Measurements from ENCODE around the gene KCNIP4. TPM values are rescaled to one million over a fixed set of nuclear protein-coding genes. Genes with fewer than 3 reads are reported as not detected.
"Not testable (repeated sequence)": the region's sequence is repeated elsewhere in the genome, so short reads cannot be mapped to it uniquely, and the experiment has no call there.

Gene KCNIP4
- total RNA-seq, 2 experiments from 2014 or later, result not detected

DNA sequence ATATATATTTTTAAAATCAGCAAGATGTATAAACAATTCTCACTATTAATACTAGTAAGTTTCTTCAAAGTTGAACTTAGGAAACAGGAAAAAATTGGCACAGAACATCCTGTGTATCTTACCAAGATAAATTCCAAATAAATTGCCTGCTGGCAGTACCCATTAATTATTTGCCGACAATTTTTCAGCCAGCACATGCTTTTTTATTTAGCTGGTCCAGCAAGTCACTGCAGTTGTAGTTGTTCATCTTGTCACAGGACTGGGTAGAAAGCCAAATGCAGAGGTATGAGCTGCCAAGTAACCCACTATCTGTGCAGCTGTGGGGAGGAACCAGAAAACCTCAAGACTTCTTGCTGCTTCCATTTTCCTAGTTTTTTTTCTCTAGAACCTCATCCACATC, 1134.9 kb downstream of the KCNIP4 start:
- Mint-ChIP-seq H3K4me3 (no peak overlapping the region), H3K36me3 (no peaks in the 10 kb centered on the region), H3K27me3 (no peaks in the 10 kb centered on the region), H3K27ac (no peak overlapping the region), H3K4me1 (ENCODE audit: low read depth) (no peaks in the 10 kb centered on the region), H3K9me3 (no peaks in the 10 kb centered on the region)
- CTCF ChIA-PET, result no interaction called here
- no peak for DNase-seq
- intact Hi-C loops (cut with micrococcal nuclease), result no loop called here
- POLR2A ChIA-PET, result no interaction called here

DNA sequence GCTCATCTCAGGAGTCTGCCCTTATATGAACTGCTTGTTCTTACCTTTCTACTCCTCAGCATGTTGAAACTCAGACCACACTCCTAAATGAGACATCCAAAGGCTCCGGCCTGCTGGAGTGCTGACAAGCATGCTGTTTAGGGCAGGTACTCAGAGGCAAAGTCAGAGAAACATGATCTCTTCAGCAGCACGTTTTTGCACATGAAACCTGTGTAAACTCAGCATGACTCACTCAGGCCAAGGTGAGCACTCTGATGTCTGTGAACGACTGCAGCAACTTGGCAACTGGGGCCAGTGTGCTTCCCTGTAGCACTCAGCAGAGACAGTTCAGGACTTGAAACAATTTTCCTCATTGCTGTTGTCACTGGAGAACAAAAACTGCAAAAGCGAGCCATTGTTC, 1138.8 kb downstream of the KCNIP4 start:
- intact Hi-C loops (cut with micrococcal nuclease), result no loop called here
- POLR2A ChIA-PET, result no interaction called here
- CTCF ChIA-PET, result no interaction called here
- H3K4me1 Mint-ChIP-seq (ENCODE audit: low read depth), result no peaks in the 10 kb centered on the region
- DNase-seq, result no peak
- H3K36me3 Mint-ChIP-seq, result no peaks in the 10 kb centered on the region
- no peaks in the 10 kb centered on the region for H3K27me3 Mint-ChIP-seq
- no peaks in the 10 kb centered on the region for H3K9me3 Mint-ChIP-seq
- H3K4me3 Mint-ChIP-seq, result no peak overlapping the region
- H3K27ac Mint-ChIP-seq, result no peak overlapping the region

DNA sequence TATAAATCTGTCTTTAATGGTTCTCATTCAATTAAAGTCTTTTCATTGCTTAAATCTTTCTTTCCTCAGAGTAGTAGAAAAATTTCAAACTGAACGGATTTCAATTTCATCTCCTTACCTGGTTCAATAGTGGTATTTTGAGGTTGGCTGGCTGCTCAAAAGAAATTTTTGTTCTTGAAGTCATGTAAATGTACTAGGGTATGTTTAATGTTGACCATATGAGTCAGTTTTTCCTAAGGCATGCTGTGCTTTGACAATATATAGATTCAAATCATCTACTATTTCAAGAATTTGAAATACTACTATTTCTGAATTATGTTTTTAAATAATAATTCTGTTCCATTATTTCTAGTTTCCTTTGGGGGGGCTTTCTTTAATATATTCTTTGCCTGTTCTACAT, 1142.9 kb downstream of the KCNIP4 start:
- CTCF ChIA-PET, result no interaction called here
- POLR2A ChIA-PET, result no interaction called here
- intact Hi-C loops (cut with micrococcal nuclease), result no loop called here

GRCh38 chr4:20787940-20788665, 1160.5 kb downstream of the KCNIP4 start:
- H3K36me3 Mint-ChIP-seq, result no peaks in the 10 kb centered on the region
- H3K4me1 Mint-ChIP-seq (ENCODE audit: low read depth), result no peaks in the 10 kb centered on the region
- DNase-seq, result no peak
- H3K9me3 Mint-ChIP-seq, result peaks cover 4% of the 10 kb centered on the region
- H3K4me3 Mint-ChIP-seq, result no peak overlapping the region
- CTCF ChIA-PET, result no interaction called here
- POLR2A ChIA-PET, result no interaction called here
- no peaks in the 10 kb centered on the region for H3K27me3 Mint-ChIP-seq
- intact Hi-C loops (cut with micrococcal nuclease), result no loop called here
- no peak overlapping the region for H3K27ac Mint-ChIP-seq

More for the DNA sequence above, 1142.9 kb downstream of the KCNIP4 start:
- Mint-ChIP-seq H3K4me3 (no peak overlapping the region), H3K27me3 (no peaks in the 10 kb centered on the region), H3K36me3 (no peaks in the 10 kb centered on the region), H3K27ac (no peak overlapping the region), H3K4me1 (ENCODE audit: low read depth) (no peaks in the 10 kb centered on the region), H3K9me3 (peaks cover 4% of the 10 kb centered on the region)
- DNase-seq, result no peak

- DNase-seq; H3K27ac Mint-ChIP-seq; H3K27me3 Mint-ChIP-seq; H3K4me1 Mint-ChIP-seq (ENCODE audit: low read depth); CTCF ChIA-PET; POLR2A ChIA-PET; H3K4me3 Mint-ChIP-seq; intact Hi-C loops (cut with micrococcal nuclease); H3K36me3 Mint-ChIP-seq: not testable (repeated sequence)
- peaks cover 21% of the 10 kb centered on the region for H3K9me3 Mint-ChIP-seq
These were observed 1165.4 kb downstream of the KCNIP4 start for GRCh38 chr4:20783134-20783533.

- no peak for DNase-seq
- POLR2A ChIA-PET, result no interaction called here
- CTCF ChIA-PET, result no interaction called here
- H3K4me1 Mint-ChIP-seq (ENCODE audit: low read depth), result no peaks in the 10 kb centered on the region
- H3K27ac Mint-ChIP-seq, result no peak overlapping the region
- H3K4me3 Mint-ChIP-seq, result no peak overlapping the region
- no peaks in the 10 kb centered on the region for H3K27me3 Mint-ChIP-seq
- intact Hi-C loops (cut with micrococcal nuclease), result no loop called here
- H3K36me3 Mint-ChIP-seq, result peaks cover 5% of the 10 kb centered on the region
- peaks cover 21% of the 10 kb centered on the region for H3K9me3 Mint-ChIP-seq
These were observed 1169.7 kb downstream of the KCNIP4 start for GRCh38 chr4:20778896-20779295.

DNA sequence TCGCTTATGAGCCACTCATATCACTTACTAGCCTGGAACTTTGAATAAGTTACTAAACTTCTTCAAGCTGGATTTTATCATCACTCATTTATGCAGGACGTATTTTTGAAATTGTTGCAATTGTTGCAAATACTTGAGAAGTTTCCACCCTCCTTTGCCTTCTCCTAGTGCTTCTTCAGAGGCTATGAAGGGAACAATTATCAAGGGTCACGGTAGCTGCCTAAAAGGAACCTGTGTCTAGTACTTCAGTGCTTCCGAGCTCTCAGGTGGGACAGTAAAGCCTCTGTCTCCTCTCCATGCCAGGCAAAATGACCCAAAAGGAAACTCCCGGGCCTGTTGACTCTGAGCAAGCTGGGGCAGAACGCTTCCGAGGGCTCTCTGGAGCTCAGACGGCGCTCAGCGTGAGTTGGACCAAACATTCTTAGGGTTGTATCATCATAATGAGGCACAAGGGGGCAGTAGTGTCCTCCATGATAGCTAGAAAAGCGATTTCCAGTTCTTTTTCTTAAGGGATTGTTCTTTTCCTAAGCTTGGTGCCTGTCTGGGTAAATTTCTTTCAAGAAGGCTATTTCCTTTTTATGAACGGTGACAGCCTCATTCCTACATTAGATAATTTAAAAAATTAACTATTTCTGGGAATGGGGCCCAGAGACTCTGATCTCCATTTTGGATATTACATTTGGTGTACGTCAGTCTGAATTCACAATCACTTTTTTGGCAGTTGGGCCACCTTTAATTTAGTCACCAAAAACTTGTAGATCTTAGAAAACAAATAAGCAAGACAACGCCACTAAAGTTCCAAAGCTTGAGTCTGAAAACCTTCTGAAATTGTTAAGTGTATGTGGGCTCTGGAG, 1175.2 kb downstream of the KCNIP4 start:
- H3K4me1 Mint-ChIP-seq (ENCODE audit: low read depth), result no peaks in the 10 kb centered on the region
- intact Hi-C loops (cut with micrococcal nuclease), result loop anchor here (5.0 kb wide), 1 partner anchor 694 kb away; no protein-coding TSS in a partner anchor
- peak; percentile 17 for DNase-seq
- POLR2A ChIA-PET, result interaction anchor here (0.7 kb wide), 1 partner anchor 994 kb away, joined by 3 read pairs; no protein-coding TSS in a partner anchor
- no peaks in the 10 kb centered on the region for H3K9me3 Mint-ChIP-seq
- peaks cover 2% of the 10 kb centered on the region for H3K36me3 Mint-ChIP-seq
- H3K27ac Mint-ChIP-seq, result no peak overlapping the region
- CTCF ChIA-PET, result interaction anchor here (0.7 to 4.7 kb wide), 14 partner anchors 9 to 993 kb away, joined by 3 to 38 read pairs (median 4); no protein-coding TSS in a partner anchor
- no peaks in the 10 kb centered on the region for H3K27me3 Mint-ChIP-seq
- H3K4me3 Mint-ChIP-seq, result no peak overlapping the region

- no peaks in the 10 kb centered on the region for H3K27me3 Mint-ChIP-seq
- no peaks in the 10 kb centered on the region for H3K36me3 Mint-ChIP-seq
- H3K27ac Mint-ChIP-seq, result no peak overlapping the region
- H3K4me3 Mint-ChIP-seq, result no peak overlapping the region
- POLR2A ChIA-PET, result no interaction called here
- intact Hi-C loops (cut with micrococcal nuclease), result no loop called here
- DNase-seq, result no peak
- no peaks in the 10 kb centered on the region for H3K4me1 Mint-ChIP-seq (ENCODE audit: low read depth)
- CTCF ChIA-PET, result interaction anchor here (2.1 kb wide), 1 partner anchor 9 kb away, joined by 8 read pairs; no protein-coding TSS in a partner anchor
- H3K9me3 Mint-ChIP-seq, result no peaks in the 10 kb centered on the region
These were observed 1184.1 kb downstream of the KCNIP4 start for GRCh38 chr4:20764366-20764992.

DNA sequence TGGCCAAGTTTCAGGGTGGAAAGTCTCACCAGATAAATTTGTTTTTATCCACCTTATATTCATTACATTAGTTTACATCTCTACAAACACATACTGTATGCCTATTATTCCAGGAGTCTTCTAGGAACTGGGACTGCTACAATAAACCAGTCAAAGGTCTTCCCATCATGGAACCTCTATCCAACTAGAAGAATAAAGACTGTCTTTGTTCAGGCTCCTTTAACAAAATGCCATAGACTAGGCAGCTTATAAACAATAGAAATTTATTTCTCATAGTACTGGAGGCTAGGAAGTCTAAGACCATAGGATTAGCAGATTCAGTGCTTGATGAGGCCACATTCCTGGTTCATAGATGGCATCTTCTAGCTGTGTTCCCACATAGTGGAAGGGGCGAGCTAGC, 1186.7 kb downstream of the KCNIP4 start:
- Mint-ChIP-seq H3K27ac (no peak overlapping the region), H3K4me3 (no peak overlapping the region), H3K4me1 (ENCODE audit: low read depth) (no peaks in the 10 kb centered on the region), H3K9me3 (no peaks in the 10 kb centered on the region), H3K27me3 (no peaks in the 10 kb centered on the region), H3K36me3 (no peaks in the 10 kb centered on the region)
- DNase-seq, result no peak
- ChIA-PET CTCF (interaction anchor here (0.6 to 1.5 kb wide), 2 partner anchors 11 to 26 kb away, joined by 4 to 7 read pairs; no protein-coding TSS in a partner anchor), POLR2A (no interaction called here)
- intact Hi-C loops (cut with micrococcal nuclease), result no loop called here

DNA sequence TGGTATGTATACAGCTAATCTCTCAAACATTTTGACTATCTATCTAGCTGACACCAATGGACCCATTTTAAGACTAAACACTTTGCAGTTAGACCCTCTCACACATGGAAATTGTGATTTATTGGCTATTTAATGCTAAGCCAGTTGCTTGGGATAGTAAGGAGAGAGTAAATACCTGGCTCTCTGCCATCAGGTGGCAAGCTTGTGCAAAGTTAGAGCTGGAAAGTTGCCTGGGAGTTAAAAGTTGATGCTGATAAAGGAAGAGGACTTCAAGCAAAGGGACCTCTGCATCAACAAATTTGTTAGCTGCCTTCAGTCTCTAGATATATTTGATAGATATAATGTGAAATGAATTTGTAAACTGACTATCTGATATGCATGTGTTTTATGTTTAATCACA, 1187.2 kb downstream of the KCNIP4 start:
- intact Hi-C loops (cut with micrococcal nuclease), result no loop called here
- no peaks in the 10 kb centered on the region for H3K36me3 Mint-ChIP-seq
- H3K27me3 Mint-ChIP-seq, result no peaks in the 10 kb centered on the region
- DNase-seq, result no peak
- no peaks in the 10 kb centered on the region for H3K4me1 Mint-ChIP-seq (ENCODE audit: low read depth)
- no peak overlapping the region for H3K4me3 Mint-ChIP-seq
- CTCF ChIA-PET, result interaction anchor here (0.6 to 1.5 kb wide), 2 partner anchors 11 to 25 kb away, joined by 4 to 7 read pairs; no protein-coding TSS in a partner anchor
- POLR2A ChIA-PET, result no interaction called here
- H3K27ac Mint-ChIP-seq, result no peak overlapping the region
- H3K9me3 Mint-ChIP-seq, result no peaks in the 10 kb centered on the region

GRCh38 chr4:20760053-20760452, 1188.5 kb downstream of the KCNIP4 start:
- no peaks in the 10 kb centered on the region for H3K4me1 Mint-ChIP-seq (ENCODE audit: low read depth)
- no peak overlapping the region for H3K4me3 Mint-ChIP-seq
- H3K27me3 Mint-ChIP-seq, result no peaks in the 10 kb centered on the region
- intact Hi-C loops (cut with micrococcal nuclease), result no loop called here
- ChIA-PET POLR2A (no interaction called here), CTCF (no interaction called here)
- H3K27ac Mint-ChIP-seq, result no peak overlapping the region
- DNase-seq, result no peak
- no peaks in the 10 kb centered on the region for H3K36me3 Mint-ChIP-seq
- no peaks in the 10 kb centered on the region for H3K9me3 Mint-ChIP-seq

- Mint-ChIP-seq H3K27ac (no peak overlapping the region), H3K4me1 (ENCODE audit: low read depth) (no peaks in the 10 kb centered on the region), H3K27me3 (no peaks in the 10 kb centered on the region), H3K9me3 (no peaks in the 10 kb centered on the region), H3K36me3 (peaks cover 8% of the 10 kb centered on the region), H3K4me3 (no peak overlapping the region)
- POLR2A ChIA-PET, result no interaction called here
- intact Hi-C loops (cut with micrococcal nuclease), result no loop called here
- CTCF ChIA-PET, result no interaction called here
- no peak for DNase-seq
These were observed 1194.5 kb downstream of the KCNIP4 start for GRCh38 chr4:20754036-20754435.

All from activated CD4-positive, alpha-beta memory T cell treated with anti-CD3 and anti-CD28 coated beads for 36 hours (primary cell).